Vagina (tissue), 2 donors: ENCODE measurements around the gene TALDO1.

Experiments
- POLR2A ChIP-seq, 2 donors: fragments of 450-650 bp; IDR thresholded peaks; one replicate each; pipeline ENCODE4 v1.6.1; 2017; ENCODE audit warnings: antibody characterized with exemption in 2 of 2, mild to moderate bottlenecking in 2 of 2, moderate library complexity in 2 of 2
- POLR2AphosphoS5 ChIP-seq, 2 donors: sonication (generic); formaldehyde crosslinking; IDR thresholded peaks; one replicate each; pipeline ENCODE4 v1.9.0; 2017; ENCODE audit warnings: antibody characterized with exemption in 2 of 2, mild to moderate bottlenecking in 2 of 2, low read depth in 1 of 2; ENCODE audit not compliant: insufficient read depth in 1 of 2

DNA sequence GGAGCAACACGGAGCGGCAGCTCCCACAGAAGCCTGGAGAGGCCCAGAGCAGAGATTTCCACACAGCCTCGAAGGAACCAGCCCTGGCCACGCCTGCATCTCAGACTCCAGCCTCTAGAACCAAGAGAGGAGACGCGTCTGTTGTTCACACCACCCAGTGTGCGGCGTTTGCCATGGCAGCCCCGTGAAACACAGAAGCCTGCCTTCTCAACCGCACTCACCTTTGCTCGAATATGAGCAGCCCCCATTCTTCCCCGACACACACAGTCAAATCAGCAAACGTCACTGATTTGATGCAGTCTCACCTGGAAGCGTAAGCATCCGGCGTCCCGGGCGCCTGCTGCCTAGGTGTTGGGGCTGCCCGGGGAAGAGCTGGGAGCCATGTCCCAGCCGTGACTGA is 14.2 kb upstream of the TALDO1 start:
- TF ChIP-seq POLR2AphosphoS5 (IDR thresholded peaks at IDR 0.05; ENCODE audit: insufficient read depth in 1 of 2, low read depth in 1 of 2) (no peak), POLR2A (IDR thresholded peaks at IDR 0.05) (no peak)
